Epithelial cell of prostate (primary cell): ENCODE data around the gene SNX33.

ENCODE experiments used
- DNase-seq: peaks from one replicate; pipeline ENCODE4 v3.0.0-alpha.2; 2011; ENCODE audit warnings: low read depth, low spot score
- H3K27ac ChIP-seq: fragments of 450-650 bp; 2 replicates; pipeline ENCODE4 v1.5.1; 2017; ENCODE audit warnings: mild to moderate bottlenecking

SNX33 gene

GRCh38 chr15:75640483-75641178, 7.1 kb upstream of the SNX33 start:
- peak overlapping the region; percentile 84 for H3K27ac ChIP-seq
- no peak for DNase-seq

- H3K27ac ChIP-seq, result peak overlapping the region; percentile 84
- DNase-seq, result no peak
Measured at GRCh38 chr15:75641179-75641503, 6.6 kb upstream of the SNX33 start.

GRCh38 chr15:75641603-75642002, 6.1 kb upstream of the SNX33 start:
- no peak overlapping the region for H3K27ac ChIP-seq
- no peak for DNase-seq

GRCh38 chr15:75644376-75644775, 3.3 kb upstream of the SNX33 start:
- H3K27ac ChIP-seq, result no peak overlapping the region
- no peak for DNase-seq

- DNase-seq, result no peak
- peak overlapping the region; percentile 85 for H3K27ac ChIP-seq
Measured at GRCh38 chr15:75646112-75646943, 1.4 kb upstream of the SNX33 start.

- DNase-seq, result no peak
- peak overlapping the region; percentile 85 for H3K27ac ChIP-seq
Measured at GRCh38 chr15:75646944-75647364, 758 bp upstream of the SNX33 start.

- DNase-seq, result no peak
- peak overlapping the region; percentile 85 for H3K27ac ChIP-seq
Measured at GRCh38 chr15:75648156-75649000, 666 bp downstream of the SNX33 start.

GRCh38 chr15:75649045-75649761, 1.5 kb downstream of the SNX33 start:
- peak overlapping the region; percentile 85 for H3K27ac ChIP-seq
- DNase-seq, result no peak

- DNase-seq, result no peak
- no peak overlapping the region for H3K27ac ChIP-seq
Measured at GRCh38 chr15:75649848-75650247, 2.1 kb downstream of the SNX33 start.

- no peak for DNase-seq
- peak overlapping the region; percentile 31 for H3K27ac ChIP-seq
Measured at GRCh38 chr15:75650908-75651809, 3.4 kb downstream of the SNX33 start.

- H3K27ac ChIP-seq, result peak overlapping the region; percentile 31
- no peak for DNase-seq
Measured at GRCh38 chr15:75651810-75652543, 4.3 kb downstream of the SNX33 start.

- no peak for DNase-seq
- no peak overlapping the region for H3K27ac ChIP-seq
Measured at GRCh38 chr15:75653347-75653913, 5.7 kb downstream of the SNX33 start.

GRCh38 chr15:75654201-75654907, 6.6 kb downstream of the SNX33 start:
- H3K27ac ChIP-seq, result no peak overlapping the region
- no peak for DNase-seq

GRCh38 chr15:75655931-75656330, 8.2 kb downstream of the SNX33 start:
- no peak overlapping the region for H3K27ac ChIP-seq
- no peak for DNase-seq

GRCh38 chr15:75656331-75656730, 8.6 kb downstream of the SNX33 start:
- H3K27ac ChIP-seq, result no peak overlapping the region

GRCh38 chr15:75656813-75657212, 9.1 kb downstream of the SNX33 start:
- H3K27ac ChIP-seq, result no peak overlapping the region
- DNase-seq, result no peak

More at GRCh38 chr15:75656331-75656730, 8.6 kb downstream of the SNX33 start:
- DNase-seq, result no peak

- DNase-seq, result no peak
- H3K27ac ChIP-seq, result peak overlapping the region; percentile 98
Measured at GRCh38 chr15:75659141-75659771, 11.5 kb downstream of the SNX33 start.
